ENCODE measurements around the gene ADGRG2. TPM values are rescaled to one million over a fixed set of nuclear protein-coding genes. Genes with fewer than 3 reads are reported as not detected.
A peak's percentile ranks its signal among the peaks of the same experiment; 100 is the strongest.
"Not testable (repeated sequence)": the region's sequence is repeated elsewhere in the genome, so short reads cannot be mapped to it uniquely, and the experiment has no call there.

The ADGRG2 gene
- total RNA-seq, 1 donor from 2014 or later = 1.9 TPM

GRCh38 chrX:19085666-19086065 lies 36.6 kb downstream of the ADGRG2 start:
- no peak for DNase-seq (ENCODE audit: low spot score)

- no peak for DNase-seq (ENCODE audit: low spot score)
These were observed 46.5 kb downstream of the ADGRG2 start for GRCh38 chrX:19075754-19076153.

- no peak for DNase-seq (ENCODE audit: low spot score)
These were observed 49.9 kb downstream of the ADGRG2 start for GRCh38 chrX:19072372-19072771.

GRCh38 chrX:19070555-19070994 lies 51.7 kb downstream of the ADGRG2 start:
- DNase-seq (ENCODE audit: low spot score) = no peak

GRCh38 chrX:19066987-19067386 lies 55.3 kb downstream of the ADGRG2 start:
- DNase-seq (ENCODE audit: low spot score) = not testable (repeated sequence)

GRCh38 chrX:19065535-19065934 lies 56.7 kb downstream of the ADGRG2 start:
- DNase-seq (ENCODE audit: low spot score) = no peak

GRCh38 chrX:19064175-19064574 lies 58.1 kb downstream of the ADGRG2 start:
- no peak for DNase-seq (ENCODE audit: low spot score)

GRCh38 chrX:19063030-19063429 lies 59.2 kb downstream of the ADGRG2 start:
- no peak for DNase-seq (ENCODE audit: low spot score)

GRCh38 chrX:19059067-19059466 lies 63.2 kb downstream of the ADGRG2 start:
- DNase-seq (ENCODE audit: low spot score) = no peak

GRCh38 chrX:19057856-19058255 lies 64.4 kb downstream of the ADGRG2 start:
- DNase-seq (ENCODE audit: low spot score) = no peak

GRCh38 chrX:19049110-19049509 lies 73.2 kb downstream of the ADGRG2 start:
- no peak for DNase-seq (ENCODE audit: low spot score)

- no peak for DNase-seq (ENCODE audit: low spot score)
These were observed 75.7 kb downstream of the ADGRG2 start for GRCh38 chrX:19046343-19047215.

GRCh38 chrX:19040373-19040772 lies 81.9 kb downstream of the ADGRG2 start:
- DNase-seq (ENCODE audit: low spot score) = no peak

GRCh38 chrX:19034025-19034424 lies 88.2 kb downstream of the ADGRG2 start:
- no peak for DNase-seq (ENCODE audit: low spot score)

- DNase-seq (ENCODE audit: low spot score) = no peak
These were observed 91.5 kb downstream of the ADGRG2 start for GRCh38 chrX:19030805-19031204.

- no peak for DNase-seq (ENCODE audit: low spot score)
These were observed 93.7 kb downstream of the ADGRG2 start for GRCh38 chrX:19028560-19028959.

- DNase-seq (ENCODE audit: low spot score) = no peak
These were observed 97.9 kb downstream of the ADGRG2 start for GRCh38 chrX:19024366-19024765.

GRCh38 chrX:19019996-19020395 lies 102.3 kb downstream of the ADGRG2 start:
- no peak for DNase-seq (ENCODE audit: low spot score)

GRCh38 chrX:19017271-19017670 lies 105.0 kb downstream of the ADGRG2 start:
- peak; percentile 0 for DNase-seq (ENCODE audit: low spot score)

GRCh38 chrX:19016614-19017013 lies 105.7 kb downstream of the ADGRG2 start:
- DNase-seq (ENCODE audit: low spot score) = not testable (repeated sequence)

- no peak for DNase-seq (ENCODE audit: low spot score)
These were observed 114.4 kb downstream of the ADGRG2 start for GRCh38 chrX:19007868-19008267.

- no peak for DNase-seq (ENCODE audit: low spot score)
These were observed 115.3 kb downstream of the ADGRG2 start for GRCh38 chrX:19007011-19007410.

- DNase-seq (ENCODE audit: low spot score) = no peak
These were observed 116.4 kb downstream of the ADGRG2 start for GRCh38 chrX:19005909-19006308.

Measured in umbilical cord (tissue), 2 donors.